Transverse colon (tissue), 4 donors: ENCODE measurements around the gene SNED1.

Experiments
- EP300 ChIP-seq: sonication (generic); formaldehyde crosslinking; IDR thresholded peaks from one replicate; pipeline ENCODE4 v1.6.1; 2017; ENCODE audit warnings: antibody characterized with exemption, low read depth
- POLR2A ChIP-seq: fragments of 450-650 bp; IDR thresholded peaks from one replicate; pipeline ENCODE4 v1.6.1; 2016; ENCODE audit warnings: antibody characterized with exemption, mild to moderate bottlenecking, moderate library complexity
- POLR2AphosphoS5 ChIP-seq, 3 donors: sonication (generic); formaldehyde crosslinking; IDR thresholded peaks; one replicate each; pipeline ENCODE4 v1.6.1; 2016; ENCODE audit warnings: antibody characterized with exemption in 3 of 3
- TF ChIP-seq, protein P1 (sequence below), 5 experiments: fragments of 200-600 bp in 3 of 5; fragments of 450-650 bp in 2 of 5; sonication (generic) in 3 of 5; IDR thresholded peaks; 1 replicate in 2 of 5; 2 replicates in 3 of 5; pipeline ENCODE4 v1.5.1; 2016 to 2017; ENCODE audit warnings: antibody characterized with exemption in 5 of 5, inconsistent platforms in 3 of 5, mild to moderate bottlenecking in 2 of 5, moderate library complexity in 1 of 5

DNA sequence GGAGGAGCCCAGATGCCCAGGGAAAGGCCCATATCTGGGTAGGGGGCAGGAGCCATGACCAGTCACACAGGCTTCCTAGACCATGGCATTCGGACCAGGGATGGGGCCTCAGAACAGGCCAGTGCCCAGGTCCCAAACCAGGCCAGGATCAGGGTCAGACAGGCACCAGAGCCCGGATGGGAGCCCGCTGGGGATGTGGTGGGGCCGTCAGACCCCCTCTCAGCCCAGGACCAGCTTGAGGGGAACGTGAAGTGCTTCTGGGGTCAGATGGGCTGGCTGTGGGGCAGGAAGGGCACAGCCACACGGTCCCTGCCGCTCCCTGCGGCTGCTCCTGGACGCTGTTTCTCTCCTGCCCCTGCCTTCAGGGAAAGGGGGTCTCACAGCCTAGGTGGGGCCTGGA, 39.1 kb downstream of the SNED1 start:
- TF ChIP-seq, protein P1, sequence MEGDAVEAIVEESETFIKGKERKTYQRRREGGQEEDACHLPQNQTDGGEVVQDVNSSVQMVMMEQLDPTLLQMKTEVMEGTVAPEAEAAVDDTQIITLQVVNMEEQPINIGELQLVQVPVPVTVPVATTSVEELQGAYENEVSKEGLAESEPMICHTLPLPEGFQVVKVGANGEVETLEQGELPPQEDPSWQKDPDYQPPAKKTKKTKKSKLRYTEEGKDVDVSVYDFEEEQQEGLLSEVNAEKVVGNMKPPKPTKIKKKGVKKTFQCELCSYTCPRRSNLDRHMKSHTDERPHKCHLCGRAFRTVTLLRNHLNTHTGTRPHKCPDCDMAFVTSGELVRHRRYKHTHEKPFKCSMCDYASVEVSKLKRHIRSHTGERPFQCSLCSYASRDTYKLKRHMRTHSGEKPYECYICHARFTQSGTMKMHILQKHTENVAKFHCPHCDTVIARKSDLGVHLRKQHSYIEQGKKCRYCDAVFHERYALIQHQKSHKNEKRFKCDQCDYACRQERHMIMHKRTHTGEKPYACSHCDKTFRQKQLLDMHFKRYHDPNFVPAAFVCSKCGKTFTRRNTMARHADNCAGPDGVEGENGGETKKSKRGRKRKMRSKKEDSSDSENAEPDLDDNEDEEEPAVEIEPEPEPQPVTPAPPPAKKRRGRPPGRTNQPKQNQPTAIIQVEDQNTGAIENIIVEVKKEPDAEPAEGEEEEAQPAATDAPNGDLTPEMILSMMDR (IDR thresholded peaks at IDR 0.05): no peak
- TF ChIP-seq EP300: no peak
- no peak for TF ChIP-seq POLR2A
- TF ChIP-seq POLR2AphosphoS5 (IDR thresholded peaks at IDR 0.05): no peak
